Fibroblast of lung (primary cell): ENCODE results near the gene KRTAP4-4.

Experiments
- CTCF ChIP-seq, 2 donors: IDR thresholded peaks in 1 of 2; conservative IDR thresholded peaks in 1 of 2; 1 replicate in 1 of 2; 2 replicates in 1 of 2; pipeline ENCODE4 v1.5.1; 2011 to 2012; ENCODE audit warnings: low read length in 2 of 2, control low read depth in 1 of 2, inconsistent platforms in 1 of 2, low read depth in 1 of 2, mild to moderate bottlenecking in 1 of 2
- EZH2 ChIP-seq: IDR thresholded peaks from 2 replicates; pipeline ENCODE4 v1.5.1; 2012; ENCODE audit warnings: low read length, control low read depth, mild to moderate bottlenecking; ENCODE audit errors: missing control alignments

GRCh38 chr17:41141361-41141760 is 19.2 kb downstream of the KRTAP4-4 start:
- TF ChIP-seq CTCF (conservative IDR thresholded peaks at IDR 0.05 in 1 of 2, IDR thresholded peaks at IDR 0.05 in 1 of 2; ENCODE audit: low read depth in 1 of 2, low read length in 2 of 2) (no peak), EZH2 (no peak)
